ENCODE results near the gene PLEKHF1. TPM values are rescaled to one million over a fixed set of nuclear protein-coding genes. Genes with fewer than 3 reads are reported as not detected.

Gene PLEKHF1
- total and polyA plus RNA-seq, 2 donors = 17.8 to 35.4 TPM

DNA sequence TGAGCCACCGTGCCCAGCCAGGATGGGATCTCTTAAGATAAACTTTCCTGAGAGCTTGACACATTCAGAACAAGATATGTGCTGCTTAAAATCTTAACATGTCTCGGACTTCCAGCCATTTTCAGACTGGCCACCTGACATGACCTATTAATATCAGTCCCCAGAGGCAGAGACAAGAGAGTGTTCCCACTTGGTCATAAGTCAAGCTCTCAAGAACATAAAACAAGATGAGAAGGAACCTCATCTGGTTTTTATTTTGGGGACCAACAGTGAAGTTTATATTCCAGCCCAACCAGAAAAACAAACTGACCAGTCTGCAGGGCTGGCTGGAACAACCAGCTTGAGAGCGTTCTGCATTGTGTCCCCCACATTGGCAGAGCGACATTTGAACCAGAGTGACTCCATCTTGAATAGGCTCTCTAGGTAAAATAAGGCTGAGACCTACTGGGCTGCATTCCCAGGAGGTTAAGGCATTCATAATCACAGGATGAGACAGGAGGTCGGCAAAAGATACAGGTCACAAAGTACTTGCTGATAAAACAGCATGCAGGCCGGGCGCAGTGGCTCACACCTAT, 21.8 kb upstream of the PLEKHF1 start:
- Histone ChIP-seq H3K27me3 (ENCODE audit: control insufficient read depth in 2 of 2, insufficient read depth in 1 of 2, low read length in 1 of 2) (no peaks in the 10 kb centered on the region), H3K27ac (ENCODE audit: low read depth in 1 of 2, low read length in 1 of 2) (no peak overlapping the region), H3K4me3 (ENCODE audit: low read length in 2 of 2) (no peak overlapping the region), H3K4me1 (ENCODE audit: control insufficient read depth in 2 of 2, insufficient read depth in 2 of 2, low read length in 2 of 2) (peaks cover 8 to 9% of the 10 kb centered on the region in 2 donors), H3K9me3 (ENCODE audit: control insufficient read depth in 2 of 2, insufficient read depth in 1 of 2, low read length in 1 of 2) (peaks cover 0 to 1% of the 10 kb centered on the region in 2 donors), H3K36me3 (ENCODE audit: control insufficient read depth in 2 of 2, insufficient read depth in 2 of 2, low read length in 1 of 2) (no peaks in the 10 kb centered on the region)
- WGBS = 95% methylated on average over 7 of the region's 7 CpGs
- no peak for DNase-seq (ENCODE audit: low read depth in 6 of 9, low spot score in 9 of 9)

DNA sequence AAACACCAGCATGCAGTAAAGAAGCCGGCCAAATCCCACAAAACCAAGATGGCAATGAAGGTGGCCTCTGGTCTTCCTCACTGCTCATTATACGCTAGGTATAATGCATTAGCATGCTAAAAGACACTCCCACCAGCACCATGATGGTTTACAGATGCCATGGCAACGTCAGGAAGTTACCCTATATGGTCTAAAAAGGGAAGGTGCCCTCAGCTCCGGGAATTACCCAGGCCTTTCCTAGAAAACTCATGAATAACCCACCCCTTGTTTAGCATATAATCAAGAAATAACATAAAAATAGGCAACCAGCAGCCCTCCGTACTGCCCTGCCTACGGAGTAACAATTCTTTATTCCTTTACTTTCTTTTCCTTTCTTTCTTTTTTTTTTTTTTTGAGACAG, 21.1 kb upstream of the PLEKHF1 start:
- peaks cover 8 to 9% of the 10 kb centered on the region in 2 donors for H3K4me1 ChIP-seq (ENCODE audit: control insufficient read depth in 2 of 2, insufficient read depth in 2 of 2, low read length in 2 of 2)
- H3K27ac ChIP-seq (ENCODE audit: low read depth in 1 of 2, low read length in 1 of 2) = no peak overlapping the region
- peaks cover 0 to 1% of the 10 kb centered on the region in 2 donors for H3K9me3 ChIP-seq (ENCODE audit: control insufficient read depth in 2 of 2, insufficient read depth in 1 of 2, low read length in 1 of 2)
- 93% methylated on average over 6 of the region's 6 CpGs for WGBS
- H3K27me3 ChIP-seq (ENCODE audit: control insufficient read depth in 2 of 2, insufficient read depth in 1 of 2, low read length in 1 of 2) = no peaks in the 10 kb centered on the region
- no peak overlapping the region for H3K4me3 ChIP-seq (ENCODE audit: low read length in 2 of 2)
- H3K36me3 ChIP-seq (ENCODE audit: control insufficient read depth in 2 of 2, insufficient read depth in 2 of 2, low read length in 1 of 2) = no peaks in the 10 kb centered on the region
- DNase-seq (ENCODE audit: low read depth in 6 of 9, low spot score in 9 of 9) = no peak

- Histone ChIP-seq H3K27me3 (ENCODE audit: control insufficient read depth in 2 of 2, insufficient read depth in 1 of 2, low read length in 1 of 2) (no peaks in the 10 kb centered on the region), H3K27ac (ENCODE audit: low read depth in 1 of 2, low read length in 1 of 2) (no peak overlapping the region), H3K36me3 (ENCODE audit: control insufficient read depth in 2 of 2, insufficient read depth in 2 of 2, low read length in 1 of 2) (no peaks in the 10 kb centered on the region), H3K9me3 (ENCODE audit: control insufficient read depth in 2 of 2, insufficient read depth in 1 of 2, low read length in 1 of 2) (no peaks in the 10 kb centered on the region), H3K4me3 (ENCODE audit: low read length in 2 of 2) (no peak overlapping the region), H3K4me1 (ENCODE audit: control insufficient read depth in 2 of 2, insufficient read depth in 2 of 2, low read length in 2 of 2) (peaks cover 8 to 9% of the 10 kb centered on the region in 2 donors)
- no peak for DNase-seq (ENCODE audit: low read depth in 6 of 9, low spot score in 9 of 9)
- 68% methylated on average over 5 of the region's 5 CpGs for WGBS
Measured at GRCh38 chr19:29645491-29645867, 19.8 kb upstream of the PLEKHF1 start.

GRCh38 chr19:29645911-29646310, 19.4 kb upstream of the PLEKHF1 start:
- peak in 1 of 9 donors; percentile 34 for DNase-seq (ENCODE audit: low read depth in 6 of 9, low spot score in 9 of 9)
- Histone ChIP-seq H3K36me3 (ENCODE audit: control insufficient read depth in 2 of 2, insufficient read depth in 2 of 2, low read length in 1 of 2) (no peaks in the 10 kb centered on the region), H3K4me3 (ENCODE audit: low read length in 2 of 2) (no peak overlapping the region), H3K27me3 (ENCODE audit: control insufficient read depth in 2 of 2, insufficient read depth in 1 of 2, low read length in 1 of 2) (no peaks in the 10 kb centered on the region), H3K4me1 (ENCODE audit: control insufficient read depth in 2 of 2, insufficient read depth in 2 of 2, low read length in 2 of 2) (peaks cover 8 to 9% of the 10 kb centered on the region in 2 donors), H3K27ac (ENCODE audit: low read depth in 1 of 2, low read length in 1 of 2) (no peak overlapping the region), H3K9me3 (ENCODE audit: control insufficient read depth in 2 of 2, insufficient read depth in 1 of 2, low read length in 1 of 2) (no peaks in the 10 kb centered on the region)
- WGBS = 1% methylated on average over 8 of the region's 8 CpGs

GRCh38 chr19:29650772-29651387, 14.4 kb upstream of the PLEKHF1 start:
- Histone ChIP-seq H3K27ac (ENCODE audit: low read depth in 1 of 2, low read length in 1 of 2) (no peak overlapping the region), H3K9me3 (ENCODE audit: control insufficient read depth in 2 of 2, insufficient read depth in 1 of 2, low read length in 1 of 2) (no peaks in the 10 kb centered on the region), H3K36me3 (ENCODE audit: control insufficient read depth in 2 of 2, insufficient read depth in 2 of 2, low read length in 1 of 2) (no peaks in the 10 kb centered on the region), H3K4me1 (ENCODE audit: control insufficient read depth in 2 of 2, insufficient read depth in 2 of 2, low read length in 2 of 2) (peaks cover 2 to 3% of the 10 kb centered on the region in 2 donors), H3K4me3 (ENCODE audit: low read length in 2 of 2) (no peak overlapping the region), H3K27me3 (ENCODE audit: control insufficient read depth in 2 of 2, insufficient read depth in 1 of 2, low read length in 1 of 2) (no peaks in the 10 kb centered on the region)
- 88% methylated on average over 7 of the region's 7 CpGs for WGBS
- DNase-seq (ENCODE audit: low read depth in 6 of 9, low spot score in 9 of 9) = no peak

GRCh38 chr19:29651622-29652394, 13.5 kb upstream of the PLEKHF1 start:
- Histone ChIP-seq H3K36me3 (ENCODE audit: control insufficient read depth in 2 of 2, insufficient read depth in 2 of 2, low read length in 1 of 2) (no peaks in the 10 kb centered on the region), H3K4me1 (ENCODE audit: control insufficient read depth in 2 of 2, insufficient read depth in 2 of 2, low read length in 2 of 2) (no peaks in the 10 kb centered on the region), H3K4me3 (ENCODE audit: low read length in 2 of 2) (no peak overlapping the region), H3K27ac (ENCODE audit: low read depth in 1 of 2, low read length in 1 of 2) (no peak overlapping the region), H3K9me3 (ENCODE audit: control insufficient read depth in 2 of 2, insufficient read depth in 1 of 2, low read length in 1 of 2) (no peaks in the 10 kb centered on the region), H3K27me3 (ENCODE audit: control insufficient read depth in 2 of 2, insufficient read depth in 1 of 2, low read length in 1 of 2) (no peaks in the 10 kb centered on the region)
- WGBS = 92% methylated on average over 7 of the region's 7 CpGs
- DNase-seq (ENCODE audit: low read depth in 6 of 9, low spot score in 9 of 9) = no peak

DNA sequence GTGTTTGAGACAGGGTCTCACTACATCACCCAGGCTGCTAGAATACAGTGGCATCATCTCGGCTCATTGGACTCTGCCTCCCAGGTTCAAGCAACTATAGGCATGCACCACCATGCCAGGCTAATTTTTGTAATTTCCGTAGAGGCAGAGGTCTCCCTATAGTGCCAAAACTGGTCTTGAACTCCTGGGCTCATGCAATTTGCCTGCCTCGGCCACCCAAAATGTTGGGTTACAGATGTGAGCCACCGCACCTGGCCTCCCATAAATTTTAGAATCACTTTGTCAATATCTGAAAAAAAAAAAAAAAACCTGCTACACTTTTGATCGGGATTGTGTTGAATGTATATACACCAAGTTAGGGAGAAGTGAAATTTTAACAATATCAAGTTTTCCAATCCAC, 11.9 kb upstream of the PLEKHF1 start:
- Histone ChIP-seq H3K27ac (ENCODE audit: low read depth in 1 of 2, low read length in 1 of 2) (no peak overlapping the region), H3K9me3 (ENCODE audit: control insufficient read depth in 2 of 2, insufficient read depth in 1 of 2, low read length in 1 of 2) (no peaks in the 10 kb centered on the region), H3K27me3 (ENCODE audit: control insufficient read depth in 2 of 2, insufficient read depth in 1 of 2, low read length in 1 of 2) (no peaks in the 10 kb centered on the region), H3K4me3 (ENCODE audit: low read length in 2 of 2) (no peak overlapping the region), H3K4me1 (ENCODE audit: control insufficient read depth in 2 of 2, insufficient read depth in 2 of 2, low read length in 2 of 2) (no peaks in the 10 kb centered on the region), H3K36me3 (ENCODE audit: control insufficient read depth in 2 of 2, insufficient read depth in 2 of 2, low read length in 1 of 2) (no peaks in the 10 kb centered on the region)
- DNase-seq (ENCODE audit: low read depth in 6 of 9, low spot score in 9 of 9) = no peak
- WGBS = 97% methylated on average over 5 of the region's 5 CpGs

DNA sequence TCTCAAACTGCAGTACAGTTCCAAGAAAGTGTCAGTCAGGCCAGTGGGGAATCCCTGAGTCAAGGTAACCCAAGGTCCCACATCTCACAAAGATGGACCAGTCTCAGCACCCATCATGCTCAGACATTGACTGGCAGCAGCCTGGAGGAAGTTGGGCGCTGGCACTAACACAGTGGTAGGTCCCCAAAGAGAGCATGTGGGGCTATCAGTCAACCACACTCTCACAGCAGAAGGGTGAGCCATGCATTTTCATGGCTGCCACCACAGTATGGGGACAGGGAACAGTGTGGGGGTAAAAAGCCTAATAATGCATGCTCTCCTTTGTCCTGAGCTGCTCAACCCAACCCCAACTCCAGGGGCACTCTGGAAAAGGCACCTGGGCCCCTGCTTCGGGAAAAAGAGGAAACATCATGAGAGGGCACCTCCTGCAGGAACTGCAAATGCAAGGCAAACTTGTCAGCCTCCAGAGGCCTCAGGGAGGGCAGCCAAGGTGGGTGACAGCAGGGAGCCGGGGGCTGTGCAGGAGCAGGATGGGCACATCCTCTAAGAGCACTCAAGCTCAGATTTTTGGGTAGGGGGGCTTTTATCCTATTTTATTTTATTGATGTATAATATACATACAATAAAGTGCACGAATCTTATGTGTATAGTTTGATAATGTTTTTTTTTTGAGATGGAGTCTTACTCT, 9.5 kb upstream of the PLEKHF1 start:
- Histone ChIP-seq H3K9me3 (ENCODE audit: control insufficient read depth in 2 of 2, insufficient read depth in 1 of 2, low read length in 1 of 2) (no peaks in the 10 kb centered on the region), H3K27me3 (ENCODE audit: control insufficient read depth in 2 of 2, insufficient read depth in 1 of 2, low read length in 1 of 2) (no peaks in the 10 kb centered on the region), H3K27ac (ENCODE audit: low read depth in 1 of 2, low read length in 1 of 2) (no peak overlapping the region), H3K4me3 (ENCODE audit: low read length in 2 of 2) (no peak overlapping the region), H3K4me1 (ENCODE audit: control insufficient read depth in 2 of 2, insufficient read depth in 2 of 2, low read length in 2 of 2) (peaks cover 2 to 5% of the 10 kb centered on the region in 2 donors), H3K36me3 (ENCODE audit: control insufficient read depth in 2 of 2, insufficient read depth in 2 of 2, low read length in 1 of 2) (no peaks in the 10 kb centered on the region)
- DNase-seq (ENCODE audit: low read depth in 6 of 9, low spot score in 9 of 9) = no peak
- WGBS = 55% methylated on average over 4 of the region's 4 CpGs

All from thymus (tissue), 11 donors.